Stimulated activated CD8-positive, alpha-beta memory T cell treated with anti-CD3 and anti-CD28 coated beads, Interleukin-7, amount 100 ng/mL, for 1 hour (primary cell): ENCODE data around the gene ITGB1BP1.

Experiments
- DNase-seq, 2 donors: peaks; one replicate each; pipeline ENCODE4 v3.0.0-alpha.2; 2020; ENCODE audit warnings: low read depth in 2 of 2

Gene ITGB1BP1

DNA sequence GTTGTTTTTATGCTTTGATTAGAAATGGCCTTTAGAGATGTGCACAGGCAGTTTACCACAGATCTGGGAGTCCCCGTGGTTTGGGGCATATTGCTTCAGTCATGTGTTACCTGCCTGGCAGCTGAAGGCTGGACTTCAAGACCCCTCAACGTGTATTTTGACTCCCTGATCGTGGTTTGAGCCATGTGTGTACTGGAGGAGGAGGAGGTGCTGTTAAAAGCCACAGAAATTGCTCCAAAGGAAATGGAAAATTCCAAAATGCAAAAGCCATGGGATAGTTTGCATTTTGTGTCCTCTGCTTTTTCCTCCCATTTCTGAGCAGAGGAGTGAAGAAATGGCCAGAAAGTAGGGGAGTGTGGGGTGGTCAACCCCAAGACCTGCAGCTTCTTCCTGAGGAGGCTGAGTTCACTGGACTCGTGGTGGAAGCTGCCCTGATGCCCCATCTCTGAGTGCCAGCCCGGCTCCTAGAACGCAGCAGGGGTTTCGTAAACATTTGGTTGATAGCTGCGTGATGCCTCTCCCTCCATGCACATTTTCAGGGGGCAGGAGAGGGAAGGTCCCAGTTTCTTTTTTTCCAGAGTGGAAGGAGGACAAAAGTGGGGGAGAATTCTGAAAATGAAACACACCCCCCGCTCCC, 45.7 kb downstream of the ITGB1BP1 start:
- DNase-seq: no peak

DNA sequence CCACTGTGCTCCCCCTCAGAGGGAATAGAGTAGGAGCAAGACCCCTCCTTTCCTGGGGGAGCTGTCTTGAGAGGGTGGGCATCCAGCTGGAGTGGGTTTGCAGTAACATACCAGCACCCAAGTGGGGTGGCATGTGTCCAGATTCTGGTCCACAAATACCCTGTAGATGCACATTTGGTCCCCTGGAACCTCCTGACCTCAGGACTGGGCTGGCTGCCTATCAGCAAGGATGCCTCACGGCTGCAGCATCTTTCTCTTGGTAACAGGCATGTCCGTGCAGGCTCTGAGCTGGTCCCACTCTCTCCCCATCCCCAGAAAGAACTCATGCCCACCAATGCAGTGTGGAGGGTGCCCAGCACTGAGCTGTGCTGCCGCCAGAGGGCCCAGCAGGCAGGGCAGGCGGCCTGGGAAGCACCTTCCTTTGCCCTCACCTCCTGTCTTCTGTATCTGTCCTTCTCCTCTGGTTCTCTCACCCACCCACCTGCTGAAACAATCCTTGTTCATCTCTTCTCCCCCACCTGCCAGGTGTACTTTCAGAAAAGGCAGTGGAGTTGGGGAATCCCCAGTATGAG, 47.4 kb downstream of the ITGB1BP1 start:
- DNase-seq: no peak

DNA sequence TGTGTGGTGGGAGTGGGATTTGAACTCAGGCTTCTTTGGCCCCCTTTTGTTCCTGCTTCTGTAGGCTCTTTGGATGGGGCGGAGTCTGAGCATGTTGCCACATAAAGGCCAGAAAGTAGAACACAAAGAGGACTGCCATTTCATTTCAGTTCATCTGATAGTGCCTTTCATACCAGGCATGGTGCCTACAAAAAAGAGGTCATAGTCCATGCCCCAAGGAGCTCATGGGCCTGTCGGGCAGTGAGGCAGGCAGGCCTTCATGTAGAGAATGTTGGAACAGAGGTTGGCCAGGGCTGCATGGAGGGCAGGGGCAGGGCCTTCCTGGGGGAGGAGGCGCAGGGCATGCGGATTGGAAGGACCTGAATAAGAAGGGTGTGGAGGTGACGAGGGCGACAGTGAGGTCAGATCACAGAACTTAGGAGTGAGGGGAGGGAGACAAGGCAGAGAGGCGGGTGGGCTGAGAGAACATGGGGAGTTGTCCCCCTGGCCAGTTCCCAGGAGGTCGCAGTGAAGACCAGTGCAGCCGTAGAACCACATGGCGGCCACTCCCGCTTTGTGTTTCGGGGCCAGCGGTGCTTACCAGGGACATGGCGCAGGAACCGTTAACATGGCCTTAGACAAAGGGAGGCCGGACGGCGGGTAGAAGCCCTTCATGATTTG, 49.1 kb downstream of the ITGB1BP1 start:
- no peak for DNase-seq

DNA sequence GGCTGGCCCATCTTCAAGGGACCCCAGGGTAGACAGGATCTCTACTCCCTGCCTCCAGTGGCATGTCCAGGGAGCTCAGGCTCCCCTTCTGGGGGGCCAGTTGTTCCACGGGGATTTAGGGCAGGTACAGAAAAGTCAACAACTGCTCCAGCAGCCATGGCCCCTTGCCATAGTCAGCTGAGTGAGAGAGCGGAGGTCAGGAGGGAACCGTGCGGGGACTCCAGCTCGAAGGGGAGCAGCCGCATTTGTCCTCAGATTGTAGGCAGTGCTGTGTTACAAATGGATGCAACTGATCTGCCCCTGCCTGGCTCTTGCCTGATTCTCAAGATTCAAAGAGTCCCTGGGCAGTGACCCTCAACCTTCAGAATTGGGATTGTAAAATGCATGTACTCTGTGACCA, 49.9 kb downstream of the ITGB1BP1 start:
- no peak for DNase-seq

DNA sequence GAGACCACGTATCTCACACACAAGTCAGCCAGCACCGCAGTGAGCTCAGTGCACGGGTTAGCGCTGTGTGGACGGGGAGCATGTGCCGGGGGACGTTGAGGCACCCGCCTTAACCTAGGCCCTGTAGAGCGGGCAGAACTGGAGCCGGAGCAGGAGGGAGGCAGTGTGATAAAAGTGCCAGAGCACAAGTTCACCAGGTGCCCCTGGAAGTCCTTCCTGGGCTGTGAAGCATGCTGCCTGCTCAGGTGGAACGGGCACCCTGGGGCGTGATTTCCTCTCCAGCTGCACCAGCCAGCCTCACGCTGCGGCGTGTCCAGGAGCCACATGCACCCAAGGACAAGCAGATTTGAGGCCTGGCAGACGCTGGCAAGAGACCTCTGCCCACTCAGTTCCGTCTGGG, 50.3 kb downstream of the ITGB1BP1 start:
- DNase-seq: no peak

DNA sequence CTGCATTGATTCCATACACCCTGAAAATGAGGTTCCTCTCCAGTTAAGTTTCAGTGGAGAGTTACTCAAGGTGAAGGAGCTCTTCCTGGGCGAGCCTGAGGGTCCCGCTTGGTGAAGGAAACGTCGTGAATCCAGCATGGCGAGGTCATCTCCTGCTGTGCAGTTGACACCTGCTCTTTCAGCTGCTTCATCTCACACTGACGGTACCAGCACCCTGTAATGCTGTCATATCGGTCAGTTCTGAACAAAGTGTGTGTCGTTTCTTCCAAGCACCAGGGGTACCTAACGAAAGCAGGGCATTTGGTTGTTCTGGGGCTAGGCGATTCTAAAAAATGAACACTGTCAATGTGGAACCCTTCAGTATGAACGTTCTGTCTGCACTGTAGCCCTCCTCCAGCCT, 52.6 kb downstream of the ITGB1BP1 start:
- no peak for DNase-seq

DNA sequence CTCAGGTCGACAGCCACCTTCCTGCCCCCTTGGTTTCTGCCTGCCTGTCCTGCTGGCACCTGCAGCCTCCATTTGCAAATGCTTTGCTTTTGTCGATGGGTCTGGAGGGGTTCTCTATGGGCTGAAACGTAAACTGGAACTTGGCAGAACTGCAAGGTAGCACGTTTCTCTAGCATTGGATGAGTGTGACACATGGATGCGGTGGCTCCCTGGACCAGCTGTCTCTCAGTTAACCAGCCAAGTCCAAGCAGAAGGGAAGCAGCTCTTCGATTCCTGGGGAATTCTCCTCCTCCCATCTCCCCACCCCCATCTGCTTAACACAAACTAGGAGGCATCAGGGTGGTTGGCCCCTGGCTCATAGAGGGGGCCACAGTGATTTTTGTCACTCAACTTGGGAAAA, 57.3 kb downstream of the ITGB1BP1 start:
- DNase-seq: no peak

DNA sequence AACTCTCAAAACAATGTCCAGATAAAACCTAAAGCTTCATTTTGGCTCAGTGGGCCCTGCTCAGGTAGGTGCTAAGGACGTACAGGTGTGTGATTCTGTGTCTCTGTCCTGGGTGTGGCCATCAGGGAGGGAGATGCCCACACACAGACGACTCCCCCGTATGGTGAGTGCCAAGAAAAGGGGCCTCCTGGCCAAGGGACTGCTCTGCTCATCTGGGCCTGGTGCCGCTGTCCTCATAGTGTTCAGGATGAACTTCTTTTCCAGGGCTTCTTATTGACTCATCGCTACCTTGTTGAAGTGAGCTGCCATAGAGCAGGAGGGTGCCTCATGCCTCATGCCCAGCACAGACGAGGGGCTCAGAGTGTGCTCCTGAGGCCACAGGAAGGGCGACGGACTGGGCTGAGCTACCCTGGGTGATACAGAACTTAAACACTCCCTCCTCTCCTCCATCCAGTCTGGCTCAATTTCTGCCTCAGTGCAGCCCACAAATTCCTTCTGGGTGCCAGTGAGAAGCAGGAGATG, 57.8 kb downstream of the ITGB1BP1 start:
- DNase-seq: no peak

DNA sequence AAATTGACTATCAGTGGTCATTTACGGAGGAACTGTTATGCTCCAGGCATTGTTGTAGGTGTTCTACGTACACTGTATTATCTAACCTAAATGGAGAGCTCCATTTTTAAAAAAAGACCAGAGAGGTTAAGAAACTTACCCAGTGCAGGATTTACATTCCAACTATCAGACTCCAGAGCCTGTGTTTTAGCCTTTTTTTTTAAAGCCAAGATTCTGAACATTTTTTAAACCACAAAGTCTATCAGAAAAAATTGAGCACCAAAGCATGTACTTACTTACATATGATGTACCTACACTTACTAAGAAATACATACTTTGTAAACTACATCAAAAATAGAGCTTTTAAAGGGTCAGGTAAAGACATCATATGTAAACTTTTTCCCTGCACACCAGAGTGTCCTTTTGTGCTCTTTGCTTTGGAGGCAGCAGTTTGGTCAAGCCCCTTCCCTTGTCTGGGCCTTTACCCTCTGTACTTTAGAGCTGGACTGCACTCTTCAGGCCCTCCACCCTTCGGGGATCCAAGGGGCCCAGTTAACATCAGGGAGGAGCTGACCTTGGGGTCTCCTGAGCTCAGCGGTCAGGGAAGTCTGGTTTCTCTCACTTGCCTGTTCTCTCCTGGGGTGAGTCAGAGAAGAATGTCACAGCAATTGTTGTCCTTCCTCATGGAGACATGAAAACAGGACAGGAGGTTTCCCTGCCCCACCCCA, 58.4 kb downstream of the ITGB1BP1 start:
- DNase-seq: no peak

DNA sequence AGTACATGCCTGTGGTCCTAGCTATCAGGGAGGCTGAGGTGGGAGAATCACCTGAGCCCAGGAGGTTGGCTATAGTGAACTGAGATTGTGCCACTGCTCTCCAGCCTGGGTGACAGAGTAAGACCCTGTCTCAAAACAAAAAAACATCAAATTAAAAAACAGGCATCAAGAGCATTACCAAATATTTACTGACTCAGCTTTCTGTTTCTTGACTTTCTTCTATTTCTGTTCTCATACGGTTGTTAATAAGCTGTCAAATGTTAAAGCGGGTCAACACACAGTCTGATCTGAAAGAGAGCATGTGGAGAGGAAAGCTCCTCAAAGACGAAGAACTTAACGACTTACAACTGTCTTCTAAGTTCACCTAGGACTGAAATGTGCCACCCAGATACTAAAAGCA, 59.0 kb downstream of the ITGB1BP1 start:
- no peak for DNase-seq

DNA sequence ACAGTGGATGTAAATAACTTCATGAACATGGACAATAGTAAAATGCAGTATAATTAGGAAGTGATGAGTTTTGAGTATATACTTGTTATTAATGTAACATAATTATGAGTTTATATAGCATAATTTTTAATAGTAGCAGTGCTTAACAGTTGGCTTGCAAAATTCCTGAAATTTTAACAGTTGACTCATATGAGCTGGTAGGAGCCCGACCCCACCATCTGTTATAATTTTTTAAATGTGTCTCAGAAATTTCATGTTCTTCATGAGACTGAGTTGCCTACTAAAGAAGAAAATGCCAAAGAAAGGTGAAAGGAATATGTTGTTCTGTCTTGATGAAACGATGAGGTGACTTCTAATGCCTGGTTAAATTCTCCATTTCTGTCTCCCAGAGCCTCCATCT, 62.6 kb downstream of the ITGB1BP1 start:
- DNase-seq: no peak

DNA sequence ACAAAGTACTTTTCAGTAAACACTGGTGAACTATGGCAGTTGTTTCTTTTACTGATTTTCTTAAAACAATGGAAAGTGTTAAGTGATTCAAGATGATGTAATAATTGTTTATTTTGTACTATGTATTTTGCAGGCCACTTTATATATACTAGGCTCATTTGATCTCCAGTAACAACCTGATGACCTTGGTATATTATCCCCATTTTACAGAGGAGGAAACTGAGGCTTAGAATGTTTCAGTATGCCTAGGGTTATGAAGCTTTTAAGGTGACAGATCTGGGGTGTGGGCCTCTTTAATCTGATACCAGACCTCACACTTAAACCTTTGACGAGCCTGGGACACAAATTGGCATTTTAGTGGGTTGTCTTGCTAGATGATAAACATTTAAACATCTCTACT, 63.2 kb downstream of the ITGB1BP1 start:
- DNase-seq: no peak

DNA sequence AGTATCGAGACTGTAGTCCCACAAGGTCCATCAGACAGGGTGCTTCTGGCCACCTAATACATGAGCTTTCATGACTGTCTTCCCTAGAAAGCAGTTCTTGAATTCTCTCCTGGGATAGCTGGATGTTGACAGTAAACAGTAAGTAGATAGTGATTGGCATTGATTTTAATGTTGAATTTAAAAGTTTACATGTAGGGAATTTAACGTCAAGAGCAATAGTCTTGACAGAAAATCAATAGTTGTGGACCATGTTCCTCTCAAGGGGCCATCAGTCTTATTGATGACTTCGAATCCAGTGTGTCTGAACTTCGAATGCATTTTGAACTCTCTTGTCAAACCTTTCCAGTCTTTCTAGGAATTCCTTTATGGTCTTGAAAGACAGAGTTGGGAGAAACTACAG, 63.9 kb downstream of the ITGB1BP1 start:
- DNase-seq: no peak

DNA sequence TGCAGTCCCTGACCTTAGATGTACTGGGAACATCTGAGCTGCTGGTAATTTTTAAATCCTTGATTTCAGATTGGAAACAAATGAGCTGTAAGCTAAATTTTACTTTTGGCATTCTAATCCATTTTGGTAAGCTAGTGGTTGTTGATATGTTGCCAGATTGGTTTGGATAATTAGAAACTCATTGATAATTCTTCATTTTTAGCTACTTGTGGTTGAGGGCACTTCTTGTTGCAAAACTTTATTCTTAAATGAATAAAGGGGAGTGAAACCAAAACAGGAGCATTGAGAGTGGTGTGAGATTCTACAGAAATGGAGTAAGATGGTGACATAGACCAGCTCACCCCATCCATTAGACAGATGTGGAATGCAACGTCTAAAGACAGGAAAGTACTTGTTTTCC, 64.5 kb downstream of the ITGB1BP1 start:
- no peak for DNase-seq

DNA sequence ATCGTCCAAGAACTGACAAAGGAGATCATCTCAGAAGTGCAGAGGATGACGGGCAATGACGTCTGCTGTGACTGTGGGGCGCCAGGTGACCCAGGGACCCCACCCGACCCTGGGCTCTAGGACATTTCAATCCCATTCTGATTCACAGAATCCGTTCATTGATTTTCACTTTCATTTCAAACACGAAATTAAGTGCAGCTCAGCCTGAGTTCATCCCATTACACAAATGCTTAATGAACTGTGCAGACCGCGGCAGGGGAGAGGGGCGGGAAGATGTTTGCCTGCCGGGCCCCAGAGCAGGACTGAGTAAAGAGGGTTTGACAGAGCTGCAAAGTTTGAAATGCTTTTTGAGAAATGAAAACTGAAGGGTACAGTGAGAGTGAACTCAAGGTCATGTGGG, 67.1 kb downstream of the ITGB1BP1 start:
- DNase-seq: no peak

DNA sequence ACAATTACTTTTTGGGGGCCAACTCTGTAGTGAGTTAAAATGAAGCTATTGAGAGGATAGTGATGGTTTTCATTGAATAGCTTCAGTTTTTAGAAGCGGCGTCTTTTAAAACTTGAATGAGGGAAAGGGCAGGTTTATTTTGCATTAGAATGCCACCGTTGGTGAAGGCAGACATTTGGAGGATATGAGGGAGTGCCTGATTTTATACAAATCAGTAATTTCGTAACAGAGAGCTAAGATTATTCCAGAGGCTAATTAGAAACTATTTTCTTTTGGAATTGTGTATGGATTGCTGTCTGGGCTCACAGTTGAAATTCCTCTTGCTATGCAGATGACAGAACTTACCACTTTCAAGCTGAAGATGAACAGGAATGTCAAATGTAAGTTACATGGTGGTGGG, 67.6 kb downstream of the ITGB1BP1 start:
- DNase-seq: no peak

DNA sequence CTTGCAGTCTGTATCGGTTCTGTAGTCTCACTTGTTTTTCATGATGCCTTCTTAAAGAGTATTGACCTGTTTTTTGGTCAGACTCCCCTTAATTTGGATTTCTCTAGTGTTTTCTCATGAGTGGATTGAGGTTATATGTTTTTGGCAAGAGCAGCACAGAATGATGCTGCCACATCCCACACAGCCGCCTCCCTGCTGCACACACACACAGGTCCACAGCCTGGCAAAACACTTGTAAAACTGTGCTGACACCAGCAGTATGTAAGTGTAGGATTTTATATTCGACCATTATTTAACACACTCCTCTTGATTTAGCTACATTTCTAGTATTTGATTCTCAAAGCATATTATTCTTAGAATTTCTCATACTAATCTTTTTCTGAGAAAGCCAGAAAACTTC, 68.1 kb downstream of the ITGB1BP1 start:
- DNase-seq: no peak

DNA sequence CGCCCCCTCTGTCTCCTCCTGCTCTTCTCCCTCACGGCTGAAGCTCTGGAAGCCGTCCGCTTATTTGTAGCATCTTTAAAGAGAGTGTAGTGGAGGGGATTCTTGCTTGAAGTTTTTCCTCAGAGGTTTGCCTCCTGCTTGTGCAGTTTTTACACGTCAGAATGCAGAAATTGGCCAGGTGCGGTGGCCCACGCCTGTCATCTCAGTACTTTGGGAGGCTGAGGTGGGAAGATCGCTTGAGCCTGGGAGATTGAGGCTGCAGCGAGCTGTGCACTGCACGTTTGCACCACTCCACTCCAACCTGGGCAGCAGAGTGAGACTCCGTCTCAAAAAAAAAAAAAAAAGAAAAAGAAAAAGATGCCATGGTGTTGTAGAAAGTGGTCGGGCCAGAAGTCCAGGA, 69.0 kb downstream of the ITGB1BP1 start:
- DNase-seq: no peak
